ENCODE measurements around the gene CDKN2AIP. TPM values are rescaled to one million over a fixed set of nuclear protein-coding genes. Genes with fewer than 3 reads are reported as not detected.

CDKN2AIP gene
- total RNA-seq, 1 donor from 2014 or later: 16.3 TPM

DNA sequence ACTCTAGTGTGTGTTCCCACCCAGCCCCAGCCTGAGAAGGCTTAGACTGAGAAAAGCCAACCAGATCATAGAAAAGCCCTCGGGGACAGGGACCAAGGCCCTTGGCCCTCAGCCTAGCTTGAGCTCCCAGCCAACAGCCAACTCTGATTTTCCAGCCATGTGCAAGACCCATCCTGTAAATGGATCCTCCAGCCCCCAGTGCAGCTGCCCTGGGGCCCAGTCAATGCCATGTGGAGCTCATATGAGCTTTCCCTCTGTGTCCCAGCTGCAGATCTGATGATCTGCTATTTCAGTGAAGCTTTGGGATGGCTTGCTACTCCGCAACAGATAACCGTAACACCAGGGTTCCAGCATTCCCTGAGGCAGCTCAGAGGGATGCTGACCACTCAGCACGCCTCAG, 40.5 kb upstream of the CDKN2AIP start:
- no peak overlapping the region for H3K4me3 ChIP-seq (ENCODE audit: low read depth, low read length)
- no peaks in the 10 kb centered on the region for H3K27me3 ChIP-seq (ENCODE audit: control insufficient read depth, insufficient read depth, low read length)
- TF ChIP-seq, protein P1, sequence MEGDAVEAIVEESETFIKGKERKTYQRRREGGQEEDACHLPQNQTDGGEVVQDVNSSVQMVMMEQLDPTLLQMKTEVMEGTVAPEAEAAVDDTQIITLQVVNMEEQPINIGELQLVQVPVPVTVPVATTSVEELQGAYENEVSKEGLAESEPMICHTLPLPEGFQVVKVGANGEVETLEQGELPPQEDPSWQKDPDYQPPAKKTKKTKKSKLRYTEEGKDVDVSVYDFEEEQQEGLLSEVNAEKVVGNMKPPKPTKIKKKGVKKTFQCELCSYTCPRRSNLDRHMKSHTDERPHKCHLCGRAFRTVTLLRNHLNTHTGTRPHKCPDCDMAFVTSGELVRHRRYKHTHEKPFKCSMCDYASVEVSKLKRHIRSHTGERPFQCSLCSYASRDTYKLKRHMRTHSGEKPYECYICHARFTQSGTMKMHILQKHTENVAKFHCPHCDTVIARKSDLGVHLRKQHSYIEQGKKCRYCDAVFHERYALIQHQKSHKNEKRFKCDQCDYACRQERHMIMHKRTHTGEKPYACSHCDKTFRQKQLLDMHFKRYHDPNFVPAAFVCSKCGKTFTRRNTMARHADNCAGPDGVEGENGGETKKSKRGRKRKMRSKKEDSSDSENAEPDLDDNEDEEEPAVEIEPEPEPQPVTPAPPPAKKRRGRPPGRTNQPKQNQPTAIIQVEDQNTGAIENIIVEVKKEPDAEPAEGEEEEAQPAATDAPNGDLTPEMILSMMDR (IDR thresholded peaks at IDR 0.05; ENCODE audit: insufficient read depth, low read length, severe bottlenecking): no peak
- H3K36me3 ChIP-seq (ENCODE audit: control insufficient read depth, insufficient read depth, low read length): no peaks in the 10 kb centered on the region
- DNase-seq (ENCODE audit: low read depth): no peak
- no peak for FAIRE-seq

DNA sequence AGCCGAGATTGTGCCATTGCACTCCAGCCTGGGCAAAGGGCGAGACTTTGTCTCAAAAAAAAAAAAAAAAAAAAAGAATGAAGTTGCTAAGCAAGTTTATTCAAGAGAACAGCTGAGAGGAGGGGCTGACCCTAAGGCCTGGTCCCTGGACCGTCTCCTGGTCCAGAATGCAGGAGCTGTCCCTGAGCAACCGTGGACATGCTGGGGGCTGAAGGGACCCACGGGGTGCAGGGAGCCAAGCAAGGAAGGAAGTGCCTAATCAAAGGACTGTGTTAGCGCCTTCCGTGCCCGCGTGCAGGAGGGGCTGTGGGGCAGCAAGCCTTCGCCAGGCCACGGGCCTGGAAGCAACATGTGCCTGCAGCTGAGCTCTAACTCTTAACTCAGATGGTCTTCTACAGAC, 39.1 kb upstream of the CDKN2AIP start:
- TF ChIP-seq, protein P1 (IDR thresholded peaks at IDR 0.05; ENCODE audit: insufficient read depth, low read length, severe bottlenecking): no peak
- no peak overlapping the region for H3K4me3 ChIP-seq (ENCODE audit: low read depth, low read length)
- H3K27me3 ChIP-seq (ENCODE audit: control insufficient read depth, insufficient read depth, low read length): no peaks in the 10 kb centered on the region
- FAIRE-seq (no peak), DNase-seq (ENCODE audit: low read depth) (no peak)
- H3K36me3 ChIP-seq (ENCODE audit: control insufficient read depth, insufficient read depth, low read length): no peaks in the 10 kb centered on the region

DNA sequence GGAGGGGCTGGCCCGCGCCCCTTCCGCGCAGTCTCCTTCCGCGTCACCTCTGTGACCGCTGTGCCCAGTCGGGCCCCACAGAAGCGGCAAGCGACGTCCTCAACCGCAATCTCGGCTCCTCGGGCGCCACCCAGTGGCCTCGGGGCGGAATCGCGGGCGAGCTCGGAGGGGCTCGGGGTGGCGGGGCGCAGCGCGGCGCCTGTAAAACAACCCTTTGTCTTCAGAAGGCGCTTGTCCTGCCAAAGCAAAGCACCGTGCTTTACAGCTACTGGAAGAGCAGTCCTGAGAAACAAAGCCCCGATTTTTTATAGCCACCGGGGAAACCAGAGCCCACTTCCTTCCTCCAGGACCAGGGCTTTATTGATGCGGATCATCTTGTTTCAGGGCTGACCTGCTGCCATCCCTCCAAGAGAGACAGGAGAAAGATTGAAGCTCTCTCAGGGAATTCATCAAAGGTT, 37.3 kb upstream of the CDKN2AIP start:
- FAIRE-seq: no peak
- Histone ChIP-seq H3K36me3 (ENCODE audit: control insufficient read depth, insufficient read depth, low read length) (no peaks in the 10 kb centered on the region), H3K4me3 (ENCODE audit: low read depth, low read length) (peak overlapping the region; percentile 17), H3K27me3 (ENCODE audit: control insufficient read depth, insufficient read depth, low read length) (no peaks in the 10 kb centered on the region)
- TF ChIP-seq, protein P1 (IDR thresholded peaks at IDR 0.05; ENCODE audit: insufficient read depth, low read length, severe bottlenecking): peak; percentile 97
- no peak for DNase-seq (ENCODE audit: low read depth)

DNA sequence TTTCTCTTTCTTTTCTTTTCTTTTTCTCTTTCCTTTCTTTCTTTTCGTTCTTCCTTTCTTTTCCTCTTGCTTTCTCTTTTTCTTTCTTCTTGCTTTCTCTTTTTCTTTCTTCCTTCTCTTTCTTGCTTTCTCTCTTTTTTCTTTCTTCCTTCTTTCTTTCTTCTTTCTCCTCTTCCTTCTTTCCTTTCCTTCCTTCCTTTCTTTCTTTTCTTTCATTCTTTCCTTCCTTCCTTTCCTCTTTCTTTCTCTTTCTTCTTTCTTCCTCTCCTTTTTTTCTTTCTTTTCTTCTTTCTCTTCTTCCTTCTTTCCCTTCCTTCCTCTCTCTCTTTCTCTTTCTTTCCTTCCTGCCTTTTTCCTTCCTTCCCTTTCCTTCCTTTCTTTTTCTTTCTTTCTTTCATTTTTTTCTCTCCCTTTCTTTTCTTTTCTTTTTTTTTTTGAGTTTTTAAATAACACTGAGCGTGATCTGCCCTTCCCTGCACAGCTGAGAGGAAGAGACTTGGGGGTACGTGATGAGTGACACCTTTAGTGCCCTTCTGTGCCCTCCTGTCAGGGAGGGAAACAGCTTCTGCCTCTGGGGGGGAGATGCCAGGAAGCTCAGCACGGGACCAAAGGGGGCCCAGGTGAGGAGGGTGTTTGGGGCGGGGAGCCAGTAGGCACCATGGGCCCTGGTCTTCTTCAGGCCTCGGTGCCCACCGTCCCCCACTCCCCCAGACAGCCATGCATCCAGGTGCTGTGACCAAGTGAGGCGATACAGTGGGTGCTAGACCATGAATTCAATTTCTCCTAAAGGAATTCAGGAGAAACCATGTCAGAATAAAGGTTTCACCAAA, 36.6 kb upstream of the CDKN2AIP start:
- Histone ChIP-seq H3K27me3 (ENCODE audit: control insufficient read depth, insufficient read depth, low read length) (no peaks in the 10 kb centered on the region), H3K36me3 (ENCODE audit: control insufficient read depth, insufficient read depth, low read length) (no peaks in the 10 kb centered on the region), H3K4me3 (ENCODE audit: low read depth, low read length) (no peak overlapping the region)
- no peak for DNase-seq (ENCODE audit: low read depth)
- FAIRE-seq: no peak
- TF ChIP-seq, protein P1 (IDR thresholded peaks at IDR 0.05; ENCODE audit: insufficient read depth, low read length, severe bottlenecking): no peak

DNA sequence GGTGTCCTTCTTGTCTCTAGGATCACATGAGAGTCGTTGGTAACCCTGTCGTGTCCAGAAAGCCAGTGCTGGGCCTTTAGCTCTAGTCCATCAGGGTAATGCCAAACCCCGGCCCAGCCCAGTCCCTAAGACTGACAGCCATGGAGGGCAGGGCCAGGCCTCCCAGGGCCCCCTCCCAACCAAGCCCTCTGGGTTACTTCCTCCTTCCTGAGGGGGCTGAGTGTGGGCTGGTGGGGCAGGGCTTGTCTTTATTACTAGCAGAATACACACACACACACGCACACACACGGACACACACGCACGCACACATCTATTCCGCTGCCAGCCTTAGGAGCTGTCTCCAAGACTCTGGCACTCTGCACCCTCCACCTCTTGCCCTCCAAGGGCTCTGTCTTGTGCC, 35.6 kb upstream of the CDKN2AIP start:
- DNase-seq (ENCODE audit: low read depth) (no peak), FAIRE-seq (no peak)

More for the DNA sequence above, 35.6 kb upstream of the CDKN2AIP start:
- Histone ChIP-seq H3K4me3 (ENCODE audit: low read depth, low read length) (no peak overlapping the region), H3K27me3 (ENCODE audit: control insufficient read depth, insufficient read depth, low read length) (peaks cover 3% of the 10 kb centered on the region), H3K36me3 (ENCODE audit: control insufficient read depth, insufficient read depth, low read length) (no peaks in the 10 kb centered on the region)
- TF ChIP-seq, protein P1 (IDR thresholded peaks at IDR 0.05; ENCODE audit: insufficient read depth, low read length, severe bottlenecking): no peak

Data from bronchial epithelial cell (primary cell).